ENCODE results near the gene LYPD6B.
A peak's percentile ranks its signal among the peaks of the same experiment; 100 is the strongest.

LYPD6B gene

DNA sequence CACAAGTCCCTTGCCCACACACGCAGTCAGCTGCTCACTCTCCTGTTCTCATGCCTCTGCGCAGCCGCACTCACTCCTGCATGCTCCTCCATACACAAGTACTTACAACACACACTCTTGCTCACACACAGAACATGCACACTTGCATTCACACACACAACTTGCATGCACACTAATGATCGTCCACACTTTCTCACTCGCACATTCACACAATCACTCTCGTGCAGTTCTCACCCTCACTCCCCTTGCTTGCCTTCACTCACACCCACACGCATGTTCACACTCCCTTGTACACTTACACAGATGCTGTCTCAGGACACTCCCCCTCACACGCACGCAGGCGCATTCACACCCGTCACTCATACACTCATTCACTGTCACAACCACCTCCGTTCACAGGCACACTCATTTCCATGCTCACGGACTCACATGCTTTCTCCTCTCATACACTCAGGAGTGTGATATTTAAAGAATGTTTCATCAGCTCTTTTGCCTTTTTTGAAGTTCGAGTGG is 36.1 kb upstream of the LYPD6B start:
- H3K4me3 Mint-ChIP-seq = no peak overlapping the region
- DNase-seq (ENCODE audit: low spot score in 2 of 2) (no peak), ATAC-seq (replicated peaks; ENCODE audit: extremely low read depth, poor library complexity, severe bottlenecking) (no peak)
- H3K9me3 Mint-ChIP-seq = no peaks in the 10 kb centered on the region
- peaks cover 12% of the 10 kb centered on the region for H3K27me3 Mint-ChIP-seq
- H3K36me3 Mint-ChIP-seq (ENCODE audit: insufficient read depth) = peaks cover 1% of the 10 kb centered on the region
- H3K4me1 Mint-ChIP-seq = no peaks in the 10 kb centered on the region
- no peak overlapping the region for H3K27ac Mint-ChIP-seq (ENCODE audit: low read depth)

DNA sequence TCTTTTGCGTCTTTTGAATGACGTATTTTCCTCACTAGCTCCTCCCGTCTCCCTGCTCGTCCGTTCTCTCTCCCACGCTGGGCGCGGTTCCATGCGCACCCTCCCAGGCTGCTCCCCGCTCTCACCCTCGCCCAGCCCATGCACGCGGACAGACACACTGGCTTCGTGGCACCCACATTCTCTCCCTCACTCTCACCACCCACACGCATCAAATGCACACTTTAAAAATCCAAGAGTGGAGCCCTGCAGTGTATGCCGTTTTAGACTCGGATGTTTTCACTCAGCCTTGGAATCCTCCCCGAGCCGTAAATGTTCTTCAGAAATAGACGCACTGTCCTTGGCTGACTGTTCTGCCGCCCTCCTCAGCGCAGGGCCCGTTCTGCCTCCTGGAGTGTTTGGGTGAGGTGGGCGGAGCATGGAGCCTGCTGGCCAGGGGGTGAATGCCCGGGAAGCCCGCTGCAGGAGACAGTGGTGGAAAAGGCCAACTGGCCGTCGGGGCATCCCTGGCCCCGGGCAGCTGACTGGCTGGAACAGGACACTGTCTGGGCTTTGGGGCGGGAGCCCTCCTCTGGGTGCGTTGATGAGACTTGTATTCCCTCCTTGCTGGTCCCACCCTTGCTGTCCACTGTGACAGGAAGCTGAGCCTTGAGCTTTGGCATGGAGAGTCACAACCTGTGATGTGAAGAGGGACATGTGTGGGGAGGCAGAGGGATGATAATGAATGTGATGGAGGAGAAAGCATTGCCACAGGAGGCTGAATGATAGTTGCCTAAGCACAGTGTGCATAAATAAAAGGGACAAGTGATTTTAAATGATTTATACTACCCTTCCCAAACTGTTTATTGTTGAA is 35.4 kb upstream of the LYPD6B start:
- Mint-ChIP-seq H3K4me3 (no peak overlapping the region), H3K27me3 (peaks cover 5% of the 10 kb centered on the region), H3K4me1 (no peaks in the 10 kb centered on the region), H3K36me3 (ENCODE audit: insufficient read depth) (peaks cover 1% of the 10 kb centered on the region), H3K9me3 (no peaks in the 10 kb centered on the region), H3K27ac (ENCODE audit: low read depth) (no peak overlapping the region)
- ATAC-seq (replicated peaks; ENCODE audit: extremely low read depth, poor library complexity, severe bottlenecking) = no peak
- DNase-seq (ENCODE audit: low spot score in 2 of 2) = no peak

GRCh38 chr2:149004836-149005235 is 33.7 kb upstream of the LYPD6B start:
- Mint-ChIP-seq H3K9me3 (no peaks in the 10 kb centered on the region), H3K36me3 (ENCODE audit: insufficient read depth) (no peaks in the 10 kb centered on the region), H3K27ac (ENCODE audit: low read depth) (no peak overlapping the region), H3K4me3 (no peak overlapping the region), H3K27me3 (no peaks in the 10 kb centered on the region), H3K4me1 (no peaks in the 10 kb centered on the region)
- DNase-seq (ENCODE audit: low spot score in 2 of 2) (no peak), ATAC-seq (replicated peaks; ENCODE audit: extremely low read depth, poor library complexity, severe bottlenecking) (no peak)

DNA sequence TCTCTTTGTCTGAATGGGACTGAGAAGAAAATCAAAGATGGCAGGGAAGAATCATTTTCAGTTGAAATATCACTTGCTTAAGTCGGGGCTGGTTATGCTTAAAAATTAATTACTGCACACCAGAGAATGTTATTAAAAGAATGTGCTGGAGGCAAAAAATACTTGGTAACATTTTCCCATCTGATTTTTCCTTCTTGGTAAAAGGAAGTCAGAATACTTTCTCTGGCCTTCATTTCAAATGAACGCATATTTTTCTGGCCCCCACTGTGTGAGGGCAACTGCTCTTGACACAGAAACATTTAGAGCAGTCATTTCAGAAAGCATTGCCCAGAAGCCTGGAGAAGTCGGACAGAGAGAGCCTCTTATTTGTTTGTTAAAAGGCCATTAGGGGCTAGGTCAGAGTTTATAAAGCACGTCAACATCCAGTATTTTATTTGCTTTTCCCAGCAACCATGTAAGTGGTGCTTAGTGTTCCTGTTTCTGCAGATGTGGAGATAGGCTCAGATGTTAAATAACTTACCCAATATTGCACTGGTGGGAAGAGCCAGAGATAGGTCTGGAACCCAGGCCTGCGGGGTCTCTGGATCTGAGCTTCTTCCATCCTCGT is 32.9 kb upstream of the LYPD6B start:
- H3K4me1 Mint-ChIP-seq = no peaks in the 10 kb centered on the region
- H3K27ac Mint-ChIP-seq (ENCODE audit: low read depth) = no peak overlapping the region
- no peaks in the 10 kb centered on the region for H3K36me3 Mint-ChIP-seq (ENCODE audit: insufficient read depth)
- H3K9me3 Mint-ChIP-seq = no peaks in the 10 kb centered on the region
- no peak overlapping the region for H3K4me3 Mint-ChIP-seq
- no peaks in the 10 kb centered on the region for H3K27me3 Mint-ChIP-seq
- ATAC-seq (replicated peaks; ENCODE audit: extremely low read depth, poor library complexity, severe bottlenecking) (no peak), DNase-seq (ENCODE audit: low spot score in 2 of 2) (no peak)

DNA sequence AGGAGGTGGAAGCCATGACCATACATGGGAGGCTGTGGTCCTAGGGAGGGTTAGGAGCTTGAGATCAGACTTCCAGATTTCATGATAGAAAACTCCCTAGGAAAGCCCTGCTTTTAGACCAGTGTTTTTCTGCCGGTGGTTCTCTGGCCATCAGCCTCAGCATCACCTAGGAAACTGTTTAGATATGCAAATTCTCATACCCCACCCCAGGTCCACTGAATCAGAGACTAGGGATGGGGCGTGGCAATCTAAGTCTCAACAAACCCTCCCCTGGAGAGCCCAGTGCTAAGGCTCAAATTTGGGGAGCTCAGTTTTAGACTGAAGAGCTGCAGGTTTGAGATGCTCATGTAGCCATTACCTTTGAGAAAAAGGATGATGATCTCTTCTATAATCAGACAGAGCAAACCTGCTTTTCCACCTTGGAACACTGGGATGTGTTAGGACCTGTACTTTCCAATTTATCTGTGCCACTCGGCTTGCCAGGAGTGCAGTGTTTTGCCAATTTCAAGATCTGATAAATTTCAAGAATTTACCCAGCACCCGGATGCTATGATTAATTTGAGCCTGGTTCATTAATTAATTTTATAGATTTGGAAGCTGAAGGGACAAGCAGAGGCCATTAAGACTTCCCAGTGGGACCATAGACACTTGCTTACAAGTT is 31.5 kb upstream of the LYPD6B start:
- ATAC-seq (replicated peaks; ENCODE audit: extremely low read depth, poor library complexity, severe bottlenecking) (no peak), DNase-seq (ENCODE audit: low spot score in 2 of 2) (no peak)
- Mint-ChIP-seq H3K27me3 (no peaks in the 10 kb centered on the region), H3K9me3 (no peaks in the 10 kb centered on the region), H3K36me3 (ENCODE audit: insufficient read depth) (no peaks in the 10 kb centered on the region), H3K4me1 (no peaks in the 10 kb centered on the region), H3K4me3 (no peak overlapping the region), H3K27ac (ENCODE audit: low read depth) (no peak overlapping the region)

- Mint-ChIP-seq H3K36me3 (ENCODE audit: insufficient read depth) (no peaks in the 10 kb centered on the region), H3K9me3 (no peaks in the 10 kb centered on the region), H3K4me3 (no peak overlapping the region), H3K27me3 (no peaks in the 10 kb centered on the region), H3K4me1 (no peaks in the 10 kb centered on the region), H3K27ac (ENCODE audit: low read depth) (no peak overlapping the region)
- ATAC-seq (replicated peaks; ENCODE audit: extremely low read depth, poor library complexity, severe bottlenecking) (no peak), DNase-seq (ENCODE audit: low spot score in 2 of 2) (no peak)
Measured at GRCh38 chr2:149008381-149008780, 30.1 kb upstream of the LYPD6B start.

GRCh38 chr2:149009576-149010461 is 28.7 kb upstream of the LYPD6B start:
- Mint-ChIP-seq H3K27ac (ENCODE audit: low read depth) (no peak overlapping the region), H3K9me3 (no peaks in the 10 kb centered on the region), H3K4me1 (no peaks in the 10 kb centered on the region), H3K36me3 (ENCODE audit: insufficient read depth) (no peaks in the 10 kb centered on the region), H3K4me3 (no peak overlapping the region), H3K27me3 (no peaks in the 10 kb centered on the region)
- ATAC-seq (replicated peaks; ENCODE audit: extremely low read depth, poor library complexity, severe bottlenecking) (no peak), DNase-seq (ENCODE audit: low spot score in 2 of 2) (no peak)

GRCh38 chr2:149012545-149012944 is 26.0 kb upstream of the LYPD6B start:
- H3K27ac Mint-ChIP-seq (ENCODE audit: low read depth) = no peak overlapping the region
- no peaks in the 10 kb centered on the region for H3K9me3 Mint-ChIP-seq

GRCh38 chr2:149015501-149015900 is 23.0 kb upstream of the LYPD6B start:
- H3K9me3 Mint-ChIP-seq = no peaks in the 10 kb centered on the region

More at GRCh38 chr2:149012545-149012944, 26.0 kb upstream of the LYPD6B start:
- H3K36me3 Mint-ChIP-seq (ENCODE audit: insufficient read depth) = no peaks in the 10 kb centered on the region
- H3K4me1 Mint-ChIP-seq = peaks cover 9% of the 10 kb centered on the region
- no peak for ATAC-seq (replicated peaks; ENCODE audit: extremely low read depth, poor library complexity, severe bottlenecking)
- H3K27me3 Mint-ChIP-seq = no peaks in the 10 kb centered on the region
- H3K4me3 Mint-ChIP-seq = no peak overlapping the region
- DNase-seq (ENCODE audit: low spot score in 2 of 2) = no peak

DNA sequence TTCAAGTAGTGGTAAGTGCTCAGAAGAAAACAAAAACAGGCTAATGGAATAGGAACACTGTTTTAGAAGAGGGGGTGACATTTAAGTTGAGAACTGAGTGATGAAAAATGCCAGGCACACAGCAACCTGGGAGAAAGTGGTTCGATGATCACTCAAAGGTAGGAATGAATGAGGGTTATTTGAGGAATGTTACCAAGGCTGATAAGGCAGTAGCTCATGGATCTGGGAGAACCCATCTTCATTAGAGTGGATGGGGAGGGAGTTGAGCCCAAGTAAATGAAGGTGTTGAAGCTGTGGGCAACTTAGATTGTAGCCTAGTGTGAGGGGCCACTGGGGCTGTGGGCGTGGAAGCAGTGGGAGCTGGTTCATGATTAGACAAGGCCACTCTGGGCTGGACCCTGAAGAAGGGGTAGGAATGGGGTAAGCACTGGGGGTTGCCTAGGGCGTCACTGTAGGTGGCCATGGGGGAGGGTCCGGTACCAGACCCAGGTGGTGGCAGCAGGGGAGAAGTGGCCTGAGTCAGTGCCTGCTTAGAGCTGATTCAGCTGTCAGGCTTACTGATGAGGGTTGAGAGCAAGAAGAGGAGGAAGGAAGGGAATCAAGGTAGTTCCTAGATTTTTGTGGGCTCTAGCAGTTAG is 22.5 kb upstream of the LYPD6B start:
- Mint-ChIP-seq H3K9me3 (no peaks in the 10 kb centered on the region), H3K4me1 (peaks cover 9% of the 10 kb centered on the region), H3K27me3 (no peaks in the 10 kb centered on the region), H3K4me3 (no peak overlapping the region), H3K36me3 (ENCODE audit: insufficient read depth) (no peaks in the 10 kb centered on the region), H3K27ac (ENCODE audit: low read depth) (no peak overlapping the region)
- ATAC-seq (replicated peaks; ENCODE audit: extremely low read depth, poor library complexity, severe bottlenecking) (no peak), DNase-seq (ENCODE audit: low spot score in 2 of 2) (no peak)

More at GRCh38 chr2:149015501-149015900, 23.0 kb upstream of the LYPD6B start:
- Mint-ChIP-seq H3K36me3 (ENCODE audit: insufficient read depth) (no peaks in the 10 kb centered on the region), H3K27me3 (no peaks in the 10 kb centered on the region), H3K4me3 (no peak overlapping the region), H3K27ac (ENCODE audit: low read depth) (no peak overlapping the region), H3K4me1 (peaks cover 9% of the 10 kb centered on the region)
- DNase-seq (ENCODE audit: low spot score in 2 of 2) (no peak), ATAC-seq (replicated peaks; ENCODE audit: extremely low read depth, poor library complexity, severe bottlenecking) (no peak)

DNA sequence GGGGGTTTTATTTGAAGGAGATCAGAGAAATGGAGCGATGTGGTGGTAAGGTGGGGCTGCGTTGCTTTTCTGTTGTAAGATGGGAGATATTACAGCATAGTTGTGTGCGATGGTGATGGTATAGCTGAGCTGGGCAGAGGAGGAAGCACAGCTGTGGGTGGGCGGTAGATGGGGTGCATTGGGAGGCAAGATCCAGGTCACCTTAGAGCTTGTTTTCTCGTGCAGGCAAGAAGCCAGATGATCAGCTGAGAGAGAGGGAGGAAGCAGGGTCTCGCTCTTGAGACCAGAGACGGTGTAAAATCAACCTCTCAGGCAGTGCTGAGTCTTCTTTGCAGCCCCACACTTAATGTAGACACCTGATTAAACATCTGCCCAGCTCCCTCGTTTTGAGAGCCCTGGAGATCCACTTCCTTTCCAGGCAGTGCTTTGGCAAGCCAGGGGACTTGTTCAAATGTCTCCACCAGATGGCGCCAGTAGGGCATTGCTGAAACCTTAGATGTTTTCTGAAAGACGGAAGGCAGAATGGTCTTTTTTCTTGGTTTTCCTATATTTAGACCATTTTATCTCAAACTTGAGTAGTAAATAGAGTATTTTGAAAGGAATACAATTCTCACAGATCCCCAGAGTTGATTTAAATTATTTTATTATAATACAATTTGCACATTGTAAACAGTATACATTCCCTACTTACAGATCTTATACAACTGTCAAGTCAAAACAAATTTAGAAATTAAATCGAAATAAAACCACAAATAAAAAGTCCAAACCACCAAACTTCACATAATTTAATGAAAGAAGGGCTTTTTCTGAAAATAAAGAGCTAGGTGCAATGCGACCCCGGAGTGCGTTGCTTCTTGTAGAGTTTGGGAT is 21.1 kb upstream of the LYPD6B start:
- H3K27ac Mint-ChIP-seq (ENCODE audit: low read depth) = no peak overlapping the region
- no peaks in the 10 kb centered on the region for H3K36me3 Mint-ChIP-seq (ENCODE audit: insufficient read depth)
- ATAC-seq (replicated peaks; ENCODE audit: extremely low read depth, poor library complexity, severe bottlenecking) (peak; percentile 58), DNase-seq (ENCODE audit: low spot score in 2 of 2) (peak; percentile 38 to 50)
- peaks cover 9% of the 10 kb centered on the region for H3K4me1 Mint-ChIP-seq
- H3K4me3 Mint-ChIP-seq = no peak overlapping the region
- H3K9me3 Mint-ChIP-seq = no peaks in the 10 kb centered on the region
- H3K27me3 Mint-ChIP-seq = no peaks in the 10 kb centered on the region
